Subcutaneous adipose tissue (tissue), 4 donors: ENCODE data around the gene PCDHGB6. TPM values are rescaled to one million over a fixed set of nuclear protein-coding genes. Genes with fewer than 3 reads are reported as not detected.
"Not testable (repeated sequence)": the region's sequence is repeated elsewhere in the genome, so short reads cannot be mapped to it uniquely, and the experiment has no call there.

Source experiments
- CTCF ChIP-seq: fragments of 450-650 bp; IDR thresholded peaks from one replicate; pipeline ENCODE4 v1.5.1; 2016; ENCODE audit warnings: low read depth, mild to moderate bottlenecking, control low read depth, antibody characterized with exemption, moderate library complexity
- total RNA-seq, 4 donors: library from RNA; depleted of rRNA; stranded (reverse); fragments of >200 nt; gene quantifications; one replicate each; pipeline ENCODE4 v1.1.0, GENCODE V29; 2016

PCDHGB6 gene
- total RNA-seq, 4 donors from 2014 or later, result 4.6 to 7.7 (median 5.8) TPM

GRCh38 chr5:141397756-141398551, 9.9 kb upstream of the PCDHGB6 start, which contains the start of gene PCDHGB5:
TSS of gene PCDHGB5 (plus strand) at chr5:141397947. CDS start at chr5:141398128, 181 bp downstream.
- not testable (repeated sequence) for TF ChIP-seq CTCF

GRCh38 chr5:141398608-141399007, 9.2 kb upstream of the PCDHGB6 start:
- no peak for TF ChIP-seq CTCF

GRCh38 chr5:141399555-141400258, 8.1 kb upstream of the PCDHGB6 start:
- no peak for TF ChIP-seq CTCF

- no peak for TF ChIP-seq CTCF
These were observed 5.1 kb upstream of the PCDHGB6 start, which contains the start of gene PCDHGA9 for GRCh38 chr5:141402553-141403243. TSS of gene PCDHGA9 (plus strand) at chr5:141402778. CDS start at chr5:141402953, 175 bp downstream.

- no peak for TF ChIP-seq CTCF
These were observed 4.4 kb upstream of the PCDHGB6 start for GRCh38 chr5:141403387-141403786.

GRCh38 chr5:141409598-141410306, 1.9 kb downstream of the PCDHGB6 start:
- no peak for TF ChIP-seq CTCF
